Peyer's patch (tissue), 4 donors: ENCODE results near the gene CAMK1G.

Experiments used
- CTCF ChIP-seq, 6 experiments: fragments of 450-650 bp in 4 of 6; fragments of 200-600 bp in 2 of 6; sonication (generic) in 1 of 6; IDR thresholded peaks; one replicate each; pipeline ENCODE4 v1.5.1; 2017 to 2019; ENCODE audit warnings: antibody characterized with exemption in 6 of 6, mild to moderate bottlenecking in 3 of 6, moderate library complexity in 1 of 6
- POLR2A ChIP-seq, 2 donors: fragments of 450-650 bp; IDR thresholded peaks; one replicate each; pipeline ENCODE4 v1.5.1; 2017; ENCODE audit warnings: antibody characterized with exemption in 2 of 2, mild to moderate bottlenecking in 2 of 2, moderate library complexity in 2 of 2

- no peak for TF ChIP-seq POLR2A (IDR thresholded peaks at IDR 0.05)
- TF ChIP-seq CTCF (IDR thresholded peaks at IDR 0.05), result no peak
Observed at GRCh38 chr1:209633335-209633997, 50.0 kb downstream of the CAMK1G start.
